ENCODE measurements around the gene PADI3.

Gene PADI3

GRCh38 chr1:17213148-17213781 is 35.6 kb upstream of the PADI3 start:
- TF ChIP-seq POLR2AphosphoS5 (IDR thresholded peaks at IDR 0.05; ENCODE audit: low read depth, low read length) (no peak), TAF1 (IDR thresholded peaks at IDR 0.05; ENCODE audit: borderline replicate concordance, insufficient read depth, low read length) (no peak), SIN3A (IDR thresholded peaks at IDR 0.05; ENCODE audit: borderline replicate concordance, insufficient read depth, low read length) (no peak), REST (IDR thresholded peaks at IDR 0.05; ENCODE audit: insufficient read depth in 1 of 2, low read depth in 2 of 2, low read length in 2 of 2) (no peak), FOXP2 (optimal IDR thresholded peaks at IDR 0.05; ENCODE audit: borderline replicate concordance, extremely low read depth, extremely low read length, insufficient read depth) (no peak)

DNA sequence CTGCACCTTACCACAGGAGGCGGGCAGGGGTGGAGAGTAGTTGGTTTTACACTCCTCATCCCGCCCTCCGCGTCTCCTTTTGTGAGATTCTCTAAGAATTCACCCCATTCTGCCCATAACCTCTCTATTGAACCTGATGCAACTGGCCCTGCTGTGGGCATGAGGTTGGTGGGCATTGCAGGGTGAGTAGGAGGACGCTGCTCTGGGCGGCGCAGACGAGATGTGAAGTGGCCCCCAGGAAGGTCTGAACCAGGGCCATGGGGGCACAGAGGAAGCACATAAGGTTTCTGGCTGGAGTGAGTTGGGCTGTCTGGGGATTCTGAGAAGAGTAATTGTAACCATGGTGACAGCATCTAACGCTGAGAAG is 35.1 kb upstream of the PADI3 start:
- TF ChIP-seq REST (IDR thresholded peaks at IDR 0.05; ENCODE audit: insufficient read depth in 1 of 2, low read depth in 2 of 2, low read length in 2 of 2) (no peak), SIN3A (IDR thresholded peaks at IDR 0.05; ENCODE audit: borderline replicate concordance, insufficient read depth, low read length) (no peak), POLR2AphosphoS5 (IDR thresholded peaks at IDR 0.05; ENCODE audit: low read depth, low read length) (no peak), FOXP2 (optimal IDR thresholded peaks at IDR 0.05; ENCODE audit: borderline replicate concordance, extremely low read depth, extremely low read length, insufficient read depth) (no peak)

DNA sequence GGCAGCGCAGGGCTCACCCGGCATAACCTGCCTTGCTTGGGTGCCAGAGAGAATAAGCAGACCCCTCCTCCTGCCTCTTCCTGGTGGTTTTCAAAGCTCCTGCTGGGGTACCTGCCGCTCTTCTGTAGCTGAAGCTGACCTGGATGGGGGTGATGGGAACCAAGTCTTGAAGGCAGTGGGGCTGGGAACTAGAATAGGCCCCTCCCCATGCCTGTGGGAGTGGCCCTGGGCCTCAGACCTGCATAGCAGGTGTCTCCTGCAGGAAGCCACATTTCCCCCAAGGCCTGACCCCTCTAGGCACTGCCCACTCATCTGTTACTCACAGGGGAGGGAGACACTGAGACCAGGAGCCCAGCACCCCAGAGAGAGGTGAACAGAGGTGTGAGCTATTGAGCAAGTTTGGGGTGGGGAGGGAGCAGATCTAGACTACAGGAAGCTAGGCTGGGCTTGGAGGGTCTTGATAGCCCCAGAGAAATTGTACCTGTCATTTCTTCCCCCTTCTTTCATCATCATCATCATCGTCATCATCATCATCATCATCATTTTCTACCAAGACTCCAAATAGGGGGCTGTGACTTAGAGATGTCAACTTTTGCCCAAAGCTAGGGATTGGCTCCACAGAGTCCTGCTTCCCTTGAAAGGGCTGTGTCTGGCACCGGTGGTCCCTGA is 33.9 kb upstream of the PADI3 start:
- TF ChIP-seq POLR2AphosphoS5 (IDR thresholded peaks at IDR 0.05; ENCODE audit: low read depth, low read length) (no peak), FOXP2 (optimal IDR thresholded peaks at IDR 0.05; ENCODE audit: borderline replicate concordance, extremely low read depth, extremely low read length, insufficient read depth) (no peak), REST (IDR thresholded peaks at IDR 0.05; ENCODE audit: insufficient read depth in 1 of 2, low read depth in 2 of 2, low read length in 2 of 2) (no peak), SIN3A (IDR thresholded peaks at IDR 0.05; ENCODE audit: borderline replicate concordance, insufficient read depth, low read length) (no peak), TAF1 (IDR thresholded peaks at IDR 0.05; ENCODE audit: borderline replicate concordance, insufficient read depth, low read length) (no peak)

DNA sequence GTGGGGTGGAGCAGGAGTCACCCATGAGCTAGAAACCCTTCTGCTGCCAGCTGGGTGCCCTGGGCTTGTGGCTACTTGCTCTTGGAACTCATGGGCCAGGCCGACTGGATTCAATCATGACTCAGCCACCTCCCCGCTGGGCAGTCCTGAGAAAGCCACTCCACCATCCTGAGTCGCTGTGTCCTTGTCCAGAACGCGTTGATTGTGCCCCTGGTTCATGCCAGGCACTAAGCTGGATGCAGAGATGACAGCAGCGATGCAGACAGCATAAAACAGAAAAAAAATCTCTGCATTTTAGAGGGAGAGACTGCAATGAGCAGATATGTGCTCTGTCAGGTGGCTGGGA is 33.4 kb upstream of the PADI3 start:
- no peak for TF ChIP-seq SIN3A (IDR thresholded peaks at IDR 0.05; ENCODE audit: borderline replicate concordance, insufficient read depth, low read length)

DNA sequence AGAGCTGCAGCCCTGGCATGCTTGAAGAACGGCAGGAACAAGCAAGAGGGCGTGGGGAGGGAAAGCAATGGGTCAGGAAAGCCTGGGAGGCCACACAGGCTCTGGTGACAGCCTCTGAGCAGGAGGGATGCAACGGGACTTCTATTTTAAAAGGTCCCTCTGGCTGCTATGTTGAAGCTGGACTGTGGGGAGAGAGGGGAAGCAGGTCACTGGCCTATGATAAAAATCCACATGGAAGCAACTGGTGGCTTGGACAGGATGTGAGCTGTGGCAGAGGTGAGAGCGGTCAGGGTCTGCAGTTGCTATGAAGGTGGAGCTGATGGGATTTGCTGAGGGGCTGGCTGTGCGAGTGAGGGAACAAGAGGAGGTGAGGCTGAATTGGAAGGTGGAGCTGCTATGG is 32.8 kb upstream of the PADI3 start:
- TF ChIP-seq SIN3A (IDR thresholded peaks at IDR 0.05; ENCODE audit: borderline replicate concordance, insufficient read depth, low read length) = no peak
- TF ChIP-seq REST (IDR thresholded peaks at IDR 0.05; ENCODE audit: insufficient read depth in 1 of 2, low read depth in 2 of 2, low read length in 2 of 2) = no peak
- TF ChIP-seq POLR2AphosphoS5 (IDR thresholded peaks at IDR 0.05; ENCODE audit: low read depth, low read length) = no peak
- no peak for TF ChIP-seq FOXP2 (optimal IDR thresholded peaks at IDR 0.05; ENCODE audit: borderline replicate concordance, extremely low read depth, extremely low read length, insufficient read depth)
- TF ChIP-seq TAF1 (IDR thresholded peaks at IDR 0.05; ENCODE audit: borderline replicate concordance, insufficient read depth, low read length) = no peak

Data from PFSK-1 (cell line).